A673 (cell line): ENCODE results near the gene ANKRD55.

Source experiments
- CTCF ChIP-seq: fragments of 300-800, 200-600 bp; sonication (generic); conservative IDR thresholded peaks from 2 replicates; pipeline ENCODE4 v1.5.1; 2017; ENCODE audit warnings: low read depth, mild to moderate bottlenecking, antibody characterized with exemption, low read length, moderate library complexity, mixed read lengths
- EZH2 ChIP-seq: fragments of 200-600 bp; sonication (generic); IDR thresholded peaks from 2 replicates; pipeline ENCODE4 v1.6.1; 2017; ENCODE audit warnings: borderline replicate concordance, low read depth, mild to moderate bottlenecking, mixed read lengths, antibody characterized with exemption, low read length; ENCODE audit not compliant: poor library complexity, severe bottlenecking

GRCh38 chr5:56251918-56252553 lies 18.9 kb upstream of the ANKRD55 start:
- no peak for TF ChIP-seq CTCF
- TF ChIP-seq EZH2, result no peak
